ENCODE results near the gene LEAP2. TPM values are rescaled to one million over a fixed set of nuclear protein-coding genes. Genes with fewer than 3 reads are reported as not detected.

Gene LEAP2
- total RNA-seq, 1 donor, result under 0.01 TPM

DNA sequence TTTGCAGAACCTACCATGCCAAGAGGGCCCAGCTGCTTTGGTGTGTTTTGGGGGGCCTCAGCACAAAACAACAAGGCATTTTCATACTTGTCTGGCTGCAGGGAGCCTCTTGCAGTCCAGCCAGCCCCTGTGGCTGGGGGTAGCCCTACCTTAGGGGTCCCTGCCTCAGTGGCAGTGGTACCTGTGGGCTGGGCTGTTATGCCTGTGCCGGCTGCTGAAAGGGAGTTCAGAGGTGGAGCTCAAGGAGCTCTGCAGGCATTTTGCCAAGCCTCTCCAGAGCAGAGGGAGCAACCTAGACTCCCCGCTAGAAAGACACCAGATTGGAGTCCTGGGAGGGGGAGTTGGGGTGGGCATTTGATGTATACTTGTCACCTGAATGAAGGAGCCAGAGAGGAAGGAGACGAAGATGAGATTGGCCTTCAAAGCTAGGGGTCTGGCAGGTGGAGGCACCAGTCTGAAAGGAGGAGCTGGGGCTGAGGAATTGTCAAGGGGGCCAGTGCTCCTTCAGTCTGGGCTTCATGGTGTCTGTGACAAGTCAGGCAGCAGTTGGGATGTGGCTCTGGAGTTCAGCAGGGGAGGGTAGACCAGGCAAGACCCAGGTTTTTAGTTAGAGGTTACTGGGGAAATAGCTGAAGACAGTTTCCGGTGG lies 44.5 kb upstream of the LEAP2 start:
- TF ChIP-seq CTCF (IDR thresholded peaks at IDR 0.05; ENCODE audit: insufficient read depth, low read depth, low read length), result no peak
- peak overlapping the region; percentile 64 for H3K4me3 ChIP-seq (ENCODE audit: low read depth, low read length)
- no peak for DNase-seq (ENCODE audit: low read depth)

DNA sequence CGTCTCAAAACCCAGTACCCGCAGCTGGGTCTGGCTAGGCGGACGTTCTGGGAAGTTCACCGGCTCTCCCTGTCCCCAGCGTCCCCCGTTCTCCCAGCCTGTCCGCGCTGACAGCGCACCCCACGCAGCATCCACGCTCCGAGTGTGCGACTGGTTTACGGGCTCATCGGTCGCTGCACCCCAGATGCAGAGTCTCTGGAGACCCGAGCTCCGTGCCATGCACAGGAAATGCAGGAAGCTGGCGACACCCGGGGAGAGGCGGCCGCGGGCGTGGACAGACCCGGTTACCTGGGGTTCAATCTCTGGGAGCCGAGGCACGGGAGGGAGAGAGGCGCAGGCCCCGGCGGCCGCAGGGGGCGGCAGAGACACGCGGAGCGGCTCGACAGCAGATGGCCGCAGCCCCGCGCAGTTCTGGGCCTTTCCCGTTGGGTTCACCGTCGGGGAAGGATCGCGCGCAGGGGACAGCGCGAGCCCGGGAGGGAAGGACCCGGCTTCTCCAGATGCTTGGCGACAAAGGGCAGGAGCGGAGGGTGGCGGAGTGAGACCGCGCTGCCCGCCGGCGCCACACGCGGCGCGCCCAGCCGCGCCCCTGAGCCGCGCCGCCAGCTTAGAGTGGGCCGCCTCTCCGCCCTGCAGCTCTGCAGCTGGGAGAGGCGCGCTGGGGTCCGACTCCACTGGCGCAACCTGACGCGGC lies 43.6 kb upstream of the LEAP2 start:
- peak overlapping the region; percentile 64 for H3K4me3 ChIP-seq (ENCODE audit: low read depth, low read length)
- peak; percentile 65 for DNase-seq (ENCODE audit: low read depth)
- peak; percentile 88 for TF ChIP-seq CTCF (IDR thresholded peaks at IDR 0.05; ENCODE audit: insufficient read depth, low read depth, low read length)

DNA sequence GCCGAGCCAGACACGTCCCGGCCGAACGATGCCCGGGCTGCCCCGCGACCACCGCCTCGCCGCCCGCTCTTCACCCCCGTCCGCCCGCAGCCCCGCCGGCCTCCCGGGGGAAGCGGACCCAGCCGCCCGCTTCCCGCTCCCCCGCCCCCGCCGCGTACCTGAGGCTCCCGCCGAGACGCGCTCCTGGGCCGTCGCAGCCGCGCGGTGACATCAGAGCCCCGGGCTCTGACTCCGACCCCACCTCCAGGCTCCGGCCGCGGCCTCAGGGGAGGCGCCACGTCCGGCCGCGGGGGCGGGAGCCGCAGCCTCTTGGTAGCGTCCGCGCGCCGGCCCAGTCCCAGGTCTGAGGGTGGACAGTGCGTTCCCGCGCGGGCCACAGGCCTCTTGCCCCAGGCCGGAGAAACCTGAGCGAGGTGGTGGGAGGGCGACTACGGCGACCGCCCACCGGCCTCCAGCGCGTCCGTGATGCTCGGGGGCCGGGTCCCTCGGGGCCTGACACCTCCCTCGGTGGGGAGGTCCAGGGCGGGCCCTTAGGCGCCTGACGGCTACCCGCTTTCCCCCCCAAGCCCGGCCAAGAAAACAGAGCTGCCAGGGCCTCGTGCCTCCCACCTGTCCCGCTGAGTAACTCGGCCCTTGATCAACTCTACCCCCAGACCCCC lies 42.9 kb upstream of the LEAP2 start, which contains the start of gene SHROOM1:
Gene SHROOM1 (minus strand): TSS at position 212 of the 659 bp plus-strand sequence. CDS start 4,507 bp downstream, outside the sequence.
- H3K4me3 ChIP-seq (ENCODE audit: low read depth, low read length), result peak within 1 kb of the TSS; percentile 64
- no peak for TF ChIP-seq CTCF (IDR thresholded peaks at IDR 0.05; ENCODE audit: insufficient read depth, low read depth, low read length)
- peak; percentile 49 for DNase-seq (ENCODE audit: low read depth)

GRCh38 chr5:132831095-132831860 lies 42.2 kb upstream of the LEAP2 start:
- peak overlapping the region; percentile 64 for H3K4me3 ChIP-seq (ENCODE audit: low read depth, low read length)
- no peak for TF ChIP-seq CTCF (IDR thresholded peaks at IDR 0.05; ENCODE audit: insufficient read depth, low read depth, low read length)
- no peak for DNase-seq (ENCODE audit: low read depth)

DNA sequence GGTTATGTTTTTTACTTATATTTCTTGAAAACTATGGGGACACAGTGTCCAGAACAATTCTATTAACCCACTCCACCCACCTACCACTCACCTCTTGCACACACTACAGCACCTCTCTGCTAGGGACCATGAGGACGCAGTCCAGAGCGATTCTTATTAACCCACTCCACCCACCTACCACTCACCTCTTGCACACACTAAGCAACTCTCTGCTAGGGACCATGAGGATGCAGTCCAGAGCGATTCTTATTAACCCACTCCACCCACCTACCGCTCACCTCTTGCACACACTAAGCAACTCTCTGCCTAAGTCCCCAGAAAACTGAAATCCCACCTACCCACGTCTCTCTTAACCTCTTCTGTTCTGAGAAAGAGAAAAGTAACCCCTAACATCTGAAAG lies 40.9 kb upstream of the LEAP2 start:
- TF ChIP-seq CTCF (IDR thresholded peaks at IDR 0.05; ENCODE audit: insufficient read depth, low read depth, low read length), result no peak
- no peak for DNase-seq (ENCODE audit: low read depth)
- H3K4me3 ChIP-seq (ENCODE audit: low read depth, low read length), result no peak overlapping the region

GRCh38 chr5:132834057-132834456 lies 39.4 kb upstream of the LEAP2 start:
- no peak for DNase-seq (ENCODE audit: low read depth)
- TF ChIP-seq CTCF (IDR thresholded peaks at IDR 0.05; ENCODE audit: insufficient read depth, low read depth, low read length), result no peak
- H3K4me3 ChIP-seq (ENCODE audit: low read depth, low read length), result no peak overlapping the region

All from fibroblast of villous mesenchyme (primary cell).